K562 (cell line): ENCODE measurements around the gene CPED1. TPM values are rescaled to one million over a fixed set of nuclear protein-coding genes. Genes with fewer than 3 reads are reported as not detected.

Experiments
- CHD1 ChIP-seq: fragments of 200-600 bp; sonication (generic); IDR thresholded peaks from one replicate; pipeline ENCODE4 v1.6.1; 2012; ENCODE audit warnings: mild to moderate bottlenecking, moderate library complexity, low read length, inconsistent platforms
- FOSL1 ChIP-seq: fragments of 200-800 bp; sonication (Bioruptor generic); conservative IDR thresholded peaks from 2 replicates; pipeline ENCODE4 v1.6.1; 2016; ENCODE audit warnings: missing genetic modification characterization, missing compliant biosample characterization
- HMG20B ChIP-seq: fragments of 250-450 bp; sonication (Bioruptor Pico); IDR thresholded peaks from 2 replicates; pipeline ENCODE4 v1.5.0; 2021; ENCODE audit warnings: mild to moderate bottlenecking
- MED1 ChIP-seq: sonication (generic); formaldehyde crosslinking; IDR thresholded peaks from 2 replicates; pipeline ENCODE4 v1.8.1; 2023; ENCODE audit warnings: missing genetic modification reagents, borderline replicate concordance
- NFE2 ChIP-seq: IDR thresholded peaks from 2 replicates; pipeline ENCODE4 v1.6.1; 2014; ENCODE audit warnings: antibody characterized with exemption, low read depth
- RFX5 ChIP-seq: IDR thresholded peaks from 2 replicates; pipeline ENCODE4 v1.6.1; 2011; ENCODE audit warnings: low read depth, mild to moderate bottlenecking, improper control_type of control experiment, low read length
- SMAD3 ChIP-seq: fragments of 450-650 bp; formaldehyde crosslinking; conservative IDR thresholded peaks from 2 replicates; pipeline ENCODE4 v1.4.0; 2020; ENCODE audit warnings: mild to moderate bottlenecking
- ZNF274 ChIP-seq: IDR thresholded peaks from 2 replicates; pipeline ENCODE4 v1.6.1; 2011; ENCODE audit warnings: low read depth, mild to moderate bottlenecking, low read length, moderate library complexity, borderline replicate concordance
- polyA plus RNA-seq, 8 experiments: library from polyadenylated mRNA; depleted of rRNA in 4 of 8; stranded (reverse) in 5 of 8; unstranded in 3 of 8; fragments of >200 nt; fragmentation: Nextera tagmentation in 2 of 8; fragmentation: Illumina TruSeq in 1 of 8; extraction: Ambion mirVana in 2 of 8; extraction: Trizol in 1 of 8; gene quantifications; 2 replicates each; pipeline versions ENCODE4 v1.2.1 to v1.2.3, GENCODE V29; 2011 to 2014; ENCODE audit warnings: inconsistent platforms in 1 of 8, missing spikeins in 1 of 8
- total RNA-seq, 7 experiments: library from RNA; depleted of rRNA in 6 of 7; stranded (reverse); fragments of >200 nt in 6 of 7; fragmentation: Illumina TruSeq in 2 of 7; extraction: Trizol in 2 of 7; gene quantifications; 2 replicates each; pipeline versions ENCODE4 v1.2.1 to v1.2.3, GENCODE V29; 2011 to 2021; ENCODE audit warnings: low replicate concordance in 1 of 7
- TF ChIP-seq, protein P1 (sequence below), 2 experiments: fragments of 450-650 bp in 1 of 2; sonication (generic) in 1 of 2; formaldehyde crosslinking in 1 of 2; IDR thresholded peaks in 1 of 2; conservative IDR thresholded peaks in 1 of 2; 2 replicates each; pipeline versions ENCODE4 v1.6.1 to v1.8.1; 2016 to 2023; ENCODE audit warnings: mild to moderate bottlenecking in 2 of 2, moderate library complexity in 2 of 2, inconsistent platforms in 1 of 2, missing genetic modification reagents in 1 of 2
- TF ChIP-seq, protein P2 (sequence below): fragments of 450-650 bp; formaldehyde crosslinking; IDR thresholded peaks from 2 replicates; pipeline ENCODE4 v1.4.0; 2020; ENCODE audit warnings: mild to moderate bottlenecking, moderate library complexity
- TF ChIP-seq, protein P3 (sequence below): fragments of 450-650 bp; formaldehyde crosslinking; IDR thresholded peaks from 2 replicates; pipeline ENCODE4 v1.4.0; 2020; ENCODE audit warnings: mild to moderate bottlenecking
- TF ChIP-seq, protein P4 (sequence below): fragments of 200-400 bp; formaldehyde crosslinking; IDR thresholded peaks from 2 replicates; pipeline ENCODE4 v1.6.1; 2017; ENCODE audit warnings: mild to moderate bottlenecking, low read depth, low read length, moderate library complexity
- TF ChIP-seq, protein P5 (sequence below): fragments of 250-450 bp; sonication (Bioruptor Pico); IDR thresholded peaks from 2 replicates; pipeline ENCODE4 v1.4.0; 2020; ENCODE audit warnings: mild to moderate bottlenecking, moderate library complexity
- TF ChIP-seq, protein P6 (sequence below): fragments of 450-650 bp; IDR thresholded peaks from 2 replicates; pipeline ENCODE4 v1.7.1; 2018; ENCODE audit warnings: mild to moderate bottlenecking, low read depth; ENCODE audit not compliant: partially characterized antibody
- TF ChIP-seq, protein P7 (sequence below), 2 experiments: fragments of 450-650 bp in 1 of 2; sonication (generic) in 1 of 2; formaldehyde crosslinking; conservative IDR thresholded peaks; 2 replicates each; pipeline versions ENCODE4 v1.4.0 to v1.8.1; 2020 to 2022; ENCODE audit warnings: mild to moderate bottlenecking in 1 of 2, missing genetic modification reagents in 1 of 2

The CPED1 gene
- total and polyA plus RNA-seq, 9 of the 15 experiments (the other 6 are each of a cell fraction or from before 2014, with no cell fraction given), result 195 to 393 (median 290) TPM

DNA sequence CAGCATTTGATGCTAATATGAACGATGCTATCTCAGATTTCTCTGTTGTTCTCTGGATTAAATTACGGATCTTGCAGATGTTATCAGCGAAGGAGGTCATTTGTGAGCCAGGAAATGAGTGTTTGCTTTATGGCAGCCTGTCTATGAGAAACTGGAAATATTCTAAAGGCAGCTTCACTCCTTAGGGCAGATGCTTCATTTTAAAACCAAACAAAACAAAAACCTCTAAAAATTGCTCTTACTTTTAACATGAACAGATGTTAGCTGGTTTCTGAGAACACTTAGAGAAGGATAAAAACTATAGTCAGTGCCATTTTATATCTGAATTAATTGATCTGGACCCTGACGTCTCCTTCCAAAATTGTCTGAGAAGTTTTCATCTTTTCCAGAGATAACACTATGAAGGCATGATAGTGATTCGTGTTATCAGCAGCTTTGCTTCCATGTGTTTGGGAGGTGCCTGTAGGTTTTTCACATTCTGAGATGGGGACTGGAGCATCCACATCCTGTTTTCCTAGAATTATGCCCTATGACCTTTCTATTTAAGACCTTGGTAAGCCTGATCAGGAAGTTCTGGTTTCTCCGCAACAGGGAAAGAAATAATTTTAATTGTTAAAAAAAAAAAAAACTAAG lies 53.1 kb downstream of the CPED1 start (continued):
- TF ChIP-seq, protein P1, sequence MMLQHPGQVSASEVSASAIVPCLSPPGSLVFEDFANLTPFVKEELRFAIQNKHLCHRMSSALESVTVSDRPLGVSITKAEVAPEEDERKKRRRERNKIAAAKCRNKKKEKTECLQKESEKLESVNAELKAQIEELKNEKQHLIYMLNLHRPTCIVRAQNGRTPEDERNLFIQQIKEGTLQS (IDR thresholded peaks at IDR 0.05), result peak; percentile 14; the same call in 1 of the 2 replicates
- TF ChIP-seq, protein P1 (CRISPR knock-in tag; conservative IDR thresholded peaks at IDR 0.05), result no peak
- no peak for TF ChIP-seq SMAD3
- TF ChIP-seq FOSL1 (tag), result peak; percentile 39; the same call in 1 of the 2 replicates
- TF ChIP-seq, protein P2, sequence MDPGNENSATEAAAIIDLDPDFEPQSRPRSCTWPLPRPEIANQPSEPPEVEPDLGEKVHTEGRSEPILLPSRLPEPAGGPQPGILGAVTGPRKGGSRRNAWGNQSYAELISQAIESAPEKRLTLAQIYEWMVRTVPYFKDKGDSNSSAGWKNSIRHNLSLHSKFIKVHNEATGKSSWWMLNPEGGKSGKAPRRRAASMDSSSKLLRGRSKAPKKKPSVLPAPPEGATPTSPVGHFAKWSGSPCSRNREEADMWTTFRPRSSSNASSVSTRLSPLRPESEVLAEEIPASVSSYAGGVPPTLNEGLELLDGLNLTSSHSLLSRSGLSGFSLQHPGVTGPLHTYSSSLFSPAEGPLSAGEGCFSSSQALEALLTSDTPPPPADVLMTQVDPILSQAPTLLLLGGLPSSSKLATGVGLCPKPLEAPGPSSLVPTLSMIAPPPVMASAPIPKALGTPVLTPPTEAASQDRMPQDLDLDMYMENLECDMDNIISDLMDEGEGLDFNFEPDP, result no peak
- TF ChIP-seq CHD1, result no peak
- TF ChIP-seq RFX5, result no peak
- TF ChIP-seq, protein P3, sequence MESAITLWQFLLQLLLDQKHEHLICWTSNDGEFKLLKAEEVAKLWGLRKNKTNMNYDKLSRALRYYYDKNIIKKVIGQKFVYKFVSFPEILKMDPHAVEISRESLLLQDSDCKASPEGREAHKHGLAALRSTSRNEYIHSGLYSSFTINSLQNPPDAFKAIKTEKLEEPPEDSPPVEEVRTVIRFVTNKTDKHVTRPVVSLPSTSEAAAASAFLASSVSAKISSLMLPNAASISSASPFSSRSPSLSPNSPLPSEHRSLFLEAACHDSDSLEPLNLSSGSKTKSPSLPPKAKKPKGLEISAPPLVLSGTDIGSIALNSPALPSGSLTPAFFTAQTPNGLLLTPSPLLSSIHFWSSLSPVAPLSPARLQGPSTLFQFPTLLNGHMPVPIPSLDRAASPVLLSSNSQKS (CRISPR knock-in tag), result peak; percentile 53; the same call in 1 of the 2 replicates
- TF ChIP-seq ZNF274, result no peak
- TF ChIP-seq, protein P4, sequence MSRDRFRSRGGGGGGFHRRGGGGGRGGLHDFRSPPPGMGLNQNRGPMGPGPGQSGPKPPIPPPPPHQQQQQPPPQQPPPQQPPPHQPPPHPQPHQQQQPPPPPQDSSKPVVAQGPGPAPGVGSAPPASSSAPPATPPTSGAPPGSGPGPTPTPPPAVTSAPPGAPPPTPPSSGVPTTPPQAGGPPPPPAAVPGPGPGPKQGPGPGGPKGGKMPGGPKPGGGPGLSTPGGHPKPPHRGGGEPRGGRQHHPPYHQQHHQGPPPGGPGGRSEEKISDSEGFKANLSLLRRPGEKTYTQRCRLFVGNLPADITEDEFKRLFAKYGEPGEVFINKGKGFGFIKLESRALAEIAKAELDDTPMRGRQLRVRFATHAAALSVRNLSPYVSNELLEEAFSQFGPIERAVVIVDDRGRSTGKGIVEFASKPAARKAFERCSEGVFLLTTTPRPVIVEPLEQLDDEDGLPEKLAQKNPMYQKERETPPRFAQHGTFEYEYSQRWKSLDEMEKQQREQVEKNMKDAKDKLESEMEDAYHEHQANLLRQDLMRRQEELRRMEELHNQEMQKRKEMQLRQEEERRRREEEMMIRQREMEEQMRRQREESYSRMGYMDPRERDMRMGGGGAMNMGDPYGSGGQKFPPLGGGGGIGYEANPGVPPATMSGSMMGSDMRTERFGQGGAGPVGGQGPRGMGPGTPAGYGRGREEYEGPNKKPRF, result no peak
- TF ChIP-seq NFE2, result peak; percentile 32; the same call in 1 of the 2 replicates
- no peak for TF ChIP-seq MED1 (CRISPR knock-in tag)
- TF ChIP-seq, protein P5, sequence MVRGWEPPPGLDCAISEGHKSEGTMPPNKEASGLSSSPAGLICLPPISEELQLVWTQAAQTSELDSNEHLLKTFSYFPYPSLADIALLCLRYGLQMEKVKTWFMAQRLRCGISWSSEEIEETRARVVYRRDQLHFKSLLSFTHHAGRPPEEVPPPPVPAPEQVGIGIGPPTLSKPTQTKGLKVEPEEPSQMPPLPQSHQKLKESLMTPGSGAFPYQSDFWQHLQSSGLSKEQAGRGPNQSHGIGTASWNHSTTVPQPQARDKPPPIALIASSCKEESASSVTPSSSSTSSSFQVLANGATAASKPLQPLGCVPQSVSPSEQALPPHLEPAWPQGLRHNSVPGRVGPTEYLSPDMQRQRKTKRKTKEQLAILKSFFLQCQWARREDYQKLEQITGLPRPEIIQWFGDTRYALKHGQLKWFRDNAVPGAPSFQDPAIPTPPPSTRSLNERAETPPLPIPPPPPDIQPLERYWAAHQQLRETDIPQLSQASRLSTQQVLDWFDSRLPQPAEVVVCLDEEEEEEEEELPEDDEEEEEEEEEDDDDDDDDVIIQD, result no peak
- no peak for TF ChIP-seq HMG20B (CRISPR knock-in tag)
- TF ChIP-seq, protein P6, sequence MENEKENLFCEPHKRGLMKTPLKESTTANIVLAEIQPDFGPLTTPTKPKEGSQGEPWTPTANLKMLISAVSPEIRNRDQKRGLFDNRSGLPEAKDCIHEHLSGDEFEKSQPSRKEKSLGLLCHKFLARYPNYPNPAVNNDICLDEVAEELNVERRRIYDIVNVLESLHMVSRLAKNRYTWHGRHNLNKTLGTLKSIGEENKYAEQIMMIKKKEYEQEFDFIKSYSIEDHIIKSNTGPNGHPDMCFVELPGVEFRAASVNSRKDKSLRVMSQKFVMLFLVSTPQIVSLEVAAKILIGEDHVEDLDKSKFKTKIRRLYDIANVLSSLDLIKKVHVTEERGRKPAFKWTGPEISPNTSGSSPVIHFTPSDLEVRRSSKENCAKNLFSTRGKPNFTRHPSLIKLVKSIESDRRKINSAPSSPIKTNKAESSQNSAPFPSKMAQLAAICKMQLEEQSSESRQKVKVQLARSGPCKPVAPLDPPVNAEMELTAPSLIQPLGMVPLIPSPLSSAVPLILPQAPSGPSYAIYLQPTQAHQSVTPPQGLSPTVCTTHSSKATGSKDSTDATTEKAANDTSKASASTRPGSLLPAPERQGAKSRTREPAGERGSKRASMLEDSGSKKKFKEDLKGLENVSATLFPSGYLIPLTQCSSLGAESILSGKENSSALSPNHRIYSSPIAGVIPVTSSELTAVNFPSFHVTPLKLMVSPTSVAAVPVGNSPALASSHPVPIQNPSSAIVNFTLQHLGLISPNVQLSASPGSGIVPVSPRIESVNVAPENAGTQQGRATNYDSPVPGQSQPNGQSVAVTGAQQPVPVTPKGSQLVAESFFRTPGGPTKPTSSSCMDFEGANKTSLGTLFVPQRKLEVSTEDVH, result no peak
- TF ChIP-seq, protein P7, sequence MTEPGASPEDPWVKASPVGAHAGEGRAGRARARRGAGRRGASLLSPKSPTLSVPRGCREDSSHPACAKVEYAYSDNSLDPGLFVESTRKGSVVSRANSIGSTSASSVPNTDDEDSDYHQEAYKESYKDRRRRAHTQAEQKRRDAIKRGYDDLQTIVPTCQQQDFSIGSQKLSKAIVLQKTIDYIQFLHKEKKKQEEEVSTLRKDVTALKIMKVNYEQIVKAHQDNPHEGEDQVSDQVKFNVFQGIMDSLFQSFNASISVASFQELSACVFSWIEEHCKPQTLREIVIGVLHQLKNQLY (CRISPR knock-in tag; conservative IDR thresholded peaks at IDR 0.05), result no peak
